Fibroblast of skin of left quadriceps (primary cell): ENCODE measurements around the gene SLC8A1.
A peak's percentile ranks its signal among the peaks of the same experiment; 100 is the strongest.

Experiments
- DNase-seq, 2 experiments: peaks; one replicate each; pipeline ENCODE4 v3.0.0-alpha.2; 2013; ENCODE audit warnings: low read depth in 2 of 2

The SLC8A1 gene

GRCh38 chr2:40193670-40194026 lies 258.2 kb downstream of the SLC8A1 start:
- DNase-seq: no peak

- DNase-seq: peak; percentile 40 to 50
Observed at GRCh38 chr2:40192864-40193669, 258.8 kb downstream of the SLC8A1 start.

DNA sequence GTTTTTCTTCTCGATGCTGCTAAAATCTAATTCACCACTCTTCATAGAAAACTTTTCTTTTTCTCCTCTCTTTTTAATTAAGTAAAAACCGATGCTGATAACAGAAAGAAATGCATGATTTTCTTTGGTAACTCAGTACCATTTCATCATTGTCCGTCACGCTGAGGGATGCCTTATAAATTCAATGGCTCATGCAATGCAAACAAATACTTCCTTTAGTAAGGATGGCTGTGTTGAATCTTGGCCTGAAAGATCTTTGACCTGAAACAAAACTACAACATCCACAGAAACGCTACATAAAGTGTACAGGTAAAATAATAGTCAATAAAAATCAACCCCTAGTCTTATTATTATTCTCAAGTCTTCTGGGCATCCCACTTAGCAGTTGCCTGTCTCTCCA lies 261.4 kb downstream of the SLC8A1 start:
- no peak for DNase-seq

GRCh38 chr2:40189881-40190280 lies 262.0 kb downstream of the SLC8A1 start:
- no peak for DNase-seq

DNA sequence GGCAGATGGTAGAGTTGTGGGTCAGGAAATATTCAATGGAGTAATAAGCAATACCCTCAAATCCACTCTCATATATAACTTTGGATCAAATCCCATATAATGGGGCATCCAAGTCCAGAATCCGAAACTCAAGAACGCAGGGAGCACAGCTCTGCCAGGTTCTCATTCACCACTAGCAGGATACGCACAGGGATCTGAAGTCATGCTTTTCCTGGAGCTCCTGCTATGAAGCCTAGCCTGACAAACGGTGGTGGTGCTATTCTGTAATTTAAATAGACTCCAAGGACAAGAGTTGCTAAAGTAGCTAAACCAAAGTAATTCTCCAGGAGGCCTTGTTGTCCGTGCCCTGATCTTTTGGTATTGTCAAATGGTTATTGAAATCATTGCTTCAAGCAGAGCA lies 264.8 kb downstream of the SLC8A1 start:
- no peak for DNase-seq

DNA sequence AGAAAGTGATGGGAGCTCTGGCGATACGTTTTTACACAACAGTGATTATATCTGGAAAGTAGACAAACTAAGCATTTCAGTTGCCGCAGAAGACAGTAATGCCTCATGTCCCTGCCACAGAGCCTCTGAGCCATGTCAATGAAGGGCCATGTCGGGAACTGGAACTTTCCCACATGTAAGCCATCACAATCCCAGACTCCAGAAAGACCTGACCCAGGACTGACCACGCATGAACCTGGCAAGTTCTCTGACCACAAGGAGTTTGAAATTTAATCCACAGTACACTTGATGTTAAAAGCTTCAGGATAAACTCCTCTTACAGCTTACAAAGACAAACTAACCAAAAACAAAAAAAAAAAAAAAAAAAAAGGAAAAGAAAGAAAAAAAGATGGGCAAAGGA lies 267.3 kb downstream of the SLC8A1 start:
- DNase-seq: no peak

DNA sequence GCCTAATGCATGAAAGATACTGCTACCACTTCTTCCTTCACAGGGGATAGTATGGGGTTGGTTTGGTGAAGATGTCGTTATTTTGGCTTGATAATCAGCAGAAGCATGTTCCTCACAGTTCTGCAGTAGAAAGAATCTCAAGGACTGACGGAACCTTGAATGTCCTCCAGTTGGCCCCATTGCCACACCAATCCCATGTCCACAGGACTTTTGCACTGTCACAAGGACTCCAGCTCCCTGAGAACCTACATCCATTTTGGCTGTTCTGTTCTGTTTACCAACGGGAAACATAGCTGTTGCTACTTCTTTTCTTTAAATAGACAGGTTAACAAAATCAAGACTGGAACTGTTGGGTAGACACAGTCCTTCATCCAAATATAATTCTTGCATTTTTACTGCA lies 270.0 kb downstream of the SLC8A1 start:
- no peak for DNase-seq

- DNase-seq: no peak
Observed at GRCh38 chr2:40179801-40180200, 272.1 kb downstream of the SLC8A1 start.

GRCh38 chr2:40178971-40179370 lies 272.9 kb downstream of the SLC8A1 start:
- DNase-seq: no peak

GRCh38 chr2:40178171-40178778 lies 273.6 kb downstream of the SLC8A1 start:
- DNase-seq: no peak

GRCh38 chr2:40177366-40177765 lies 274.5 kb downstream of the SLC8A1 start:
- DNase-seq: no peak

- DNase-seq: no peak
Observed at GRCh38 chr2:40173276-40173675, 278.6 kb downstream of the SLC8A1 start.

- no peak for DNase-seq
Observed at GRCh38 chr2:40169856-40170255, 282.0 kb downstream of the SLC8A1 start.

DNA sequence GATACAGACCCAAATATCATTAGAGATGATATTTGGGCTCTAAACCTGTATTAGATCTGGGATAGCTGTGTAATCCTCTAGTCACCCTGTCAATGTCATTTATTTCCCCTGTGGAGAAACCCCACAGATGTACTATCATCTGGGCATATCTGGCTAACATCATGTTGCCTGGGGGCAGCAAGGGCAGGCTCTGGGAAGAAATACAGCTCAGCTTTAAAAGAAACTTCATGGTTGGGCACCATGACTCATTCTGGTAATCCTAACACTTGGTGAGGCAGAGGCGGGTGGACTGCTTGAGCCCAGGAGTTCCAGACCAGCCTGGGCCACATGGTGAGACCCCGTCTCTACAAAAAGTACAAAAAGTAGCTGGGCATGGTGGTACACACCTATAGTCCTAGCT lies 282.5 kb downstream of the SLC8A1 start:
- DNase-seq: no peak

DNA sequence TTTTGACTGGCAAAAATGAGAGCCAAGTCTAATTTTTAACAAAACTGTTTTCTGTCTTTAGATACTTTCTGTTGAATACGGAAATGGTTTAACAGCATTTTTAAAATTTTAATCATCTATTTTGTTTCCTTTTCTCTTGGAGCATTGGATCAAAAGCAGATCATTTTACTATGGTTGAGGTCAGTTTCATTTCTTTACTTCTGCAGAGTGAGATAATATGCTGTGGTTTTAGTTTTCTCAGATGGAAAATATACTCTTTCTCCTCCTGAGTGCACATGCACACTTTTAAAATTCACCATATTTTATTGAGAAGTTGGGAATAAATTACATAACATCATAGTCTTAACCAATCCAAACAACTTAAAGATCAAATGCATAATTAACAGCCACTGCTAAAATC lies 283.3 kb downstream of the SLC8A1 start:
- no peak for DNase-seq

GRCh38 chr2:40168032-40168431 lies 283.9 kb downstream of the SLC8A1 start:
- no peak for DNase-seq

GRCh38 chr2:40166006-40166405 lies 285.9 kb downstream of the SLC8A1 start:
- DNase-seq: no peak

DNA sequence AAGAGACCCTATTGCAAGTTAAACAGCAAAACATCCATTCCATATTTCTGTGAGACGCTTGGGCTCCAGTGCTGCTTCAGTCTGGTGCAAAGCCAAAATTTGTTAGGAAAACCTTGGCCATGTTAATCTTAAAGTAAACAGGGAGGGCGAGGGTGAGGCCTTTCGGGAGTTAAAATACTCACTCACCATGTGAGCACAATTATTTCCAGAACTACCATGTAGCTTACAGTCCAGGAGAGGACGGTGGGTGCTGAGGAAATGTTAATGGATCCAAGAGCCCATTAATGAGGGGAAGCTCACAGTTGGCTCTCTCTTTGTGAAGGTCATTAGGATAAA lies 286.4 kb downstream of the SLC8A1 start:
- no peak for DNase-seq

DNA sequence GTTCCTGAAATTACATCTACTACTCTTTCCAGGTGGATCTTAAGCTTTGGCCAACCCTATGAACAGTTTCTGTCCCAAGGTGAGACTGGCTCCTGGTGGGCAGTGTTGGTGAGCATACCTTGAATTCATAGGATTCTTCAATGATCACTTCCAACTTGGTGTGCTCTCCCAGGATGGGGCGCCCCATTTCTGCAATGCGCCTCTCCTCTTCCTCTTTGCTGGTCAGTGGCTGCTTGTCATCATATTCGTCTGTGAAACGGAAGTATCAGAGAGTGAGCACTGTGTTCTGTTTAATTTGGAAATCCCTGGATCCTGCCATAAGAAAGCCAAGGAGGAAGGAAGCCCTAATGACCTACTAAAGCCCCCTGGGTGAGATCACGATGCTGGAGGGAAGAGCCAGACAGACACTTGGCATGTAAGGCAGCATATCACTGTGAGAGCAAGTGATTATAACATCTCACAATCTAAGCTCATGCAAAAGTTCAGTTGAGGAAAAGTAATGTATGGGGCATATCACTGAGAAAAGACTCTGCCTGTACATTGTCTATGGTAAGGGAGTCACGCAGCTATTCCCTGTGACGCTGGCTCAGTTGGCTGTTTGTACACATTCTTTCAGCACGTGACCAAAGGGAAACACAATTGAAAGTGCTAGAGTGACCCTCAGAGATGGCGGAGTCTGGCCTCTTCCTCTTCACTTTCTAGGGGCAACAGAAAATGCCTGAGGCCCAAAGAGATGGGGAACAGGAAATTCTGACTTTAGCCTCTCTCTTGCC lies 287.0 kb downstream of the SLC8A1 start:
- DNase-seq: no peak

DNA sequence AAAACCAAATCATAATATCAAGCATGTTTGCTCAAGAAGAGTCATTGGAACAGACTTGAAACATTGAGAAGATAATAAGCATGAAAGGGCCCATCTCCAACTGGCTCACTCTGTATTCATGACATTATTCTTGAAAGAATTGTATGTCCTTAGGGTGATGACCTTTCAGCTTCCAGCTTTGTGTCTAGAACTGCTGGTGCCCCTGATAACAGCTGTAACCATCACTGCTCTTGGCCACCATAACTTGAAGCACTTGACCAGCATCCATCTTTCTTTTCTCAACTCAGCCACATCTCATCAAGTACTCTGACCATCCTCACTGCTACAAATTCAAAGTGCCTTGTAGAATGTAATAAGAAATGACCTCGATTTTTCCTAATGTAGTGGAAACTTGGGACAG lies 289.9 kb downstream of the SLC8A1 start:
- no peak for DNase-seq

- DNase-seq: no peak
Observed at GRCh38 chr2:40160751-40161218, 291.1 kb downstream of the SLC8A1 start.

DNA sequence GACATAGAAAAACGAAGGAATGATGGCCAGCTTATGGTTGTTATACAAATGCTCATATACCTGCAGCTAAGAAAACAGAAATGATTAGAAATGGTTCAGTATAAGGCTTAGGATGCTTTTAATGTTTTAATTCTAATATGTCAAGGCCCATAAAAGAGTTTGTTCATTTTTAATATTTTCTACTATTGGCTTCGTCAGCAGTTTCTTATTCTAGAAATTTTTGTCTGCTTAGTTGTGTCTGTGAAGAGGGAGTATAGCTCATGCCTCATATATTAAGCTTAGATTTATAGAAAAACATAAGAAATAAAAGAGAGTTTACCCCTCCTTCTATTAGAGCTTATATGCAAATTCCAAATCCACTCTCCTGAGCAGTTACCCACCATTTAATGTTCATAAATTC lies 292.6 kb downstream of the SLC8A1 start:
- no peak for DNase-seq

- no peak for DNase-seq
Observed at GRCh38 chr2:40158781-40159180, 293.1 kb downstream of the SLC8A1 start.
